HEK293 (cell line): ENCODE measurements around the gene SMARCD3.

ENCODE experiments used
- CTCF ChIA-PET: fragments of 350-600 bp; formaldehyde crosslinking; extraction: SDS; loops from one replicate; lab custom pipeline; 2021; ENCODE audit warnings: antibody characterized with exemption; lab: Yijun Ruan, JAX
- POLR2A ChIA-PET: fragments of 300-600 bp; formaldehyde crosslinking; extraction: SDS; loops from one replicate; lab custom pipeline; 2020; ENCODE audit warnings: antibody characterized with exemption, inconsistent platforms; lab: Yijun Ruan, JAX
- H3K27ac ChIP-seq: fragments of 200-500 bp; sonication (Bioruptor generic); 2 replicates; pipeline ENCODE4 v1.5.1; 2014; ENCODE audit warnings: low read depth, low read length, control low read depth, inconsistent platforms; ENCODE audit errors: extremely low read depth
- H3K36me3 ChIP-seq, 2 experiments: fragments of 200-500 bp in 1 of 2; sonication (Bioruptor generic) in 1 of 2; 1 replicate in 1 of 2; 2 replicates in 1 of 2; pipeline ENCODE4 v1.5.1; 2014 to 2017; ENCODE audit warnings: inconsistent platforms in 2 of 2, low read length in 2 of 2; ENCODE audit not compliant: control insufficient read depth in 2 of 2, insufficient read depth in 1 of 2
- H3K4me1 ChIP-seq: fragments of 200-500 bp; sonication (Bioruptor generic); 2 replicates; pipeline ENCODE4 v1.5.1; 2014; ENCODE audit warnings: mild to moderate bottlenecking, low read length, inconsistent platforms; ENCODE audit not compliant: control insufficient read depth, insufficient read depth
- H3K4me3 ChIP-seq: 2 replicates; pipeline ENCODE4 v1.5.1; 2011; ENCODE audit warnings: low read depth, mild to moderate bottlenecking, control low read depth, low read length, moderate library complexity
- H3K9me3 ChIP-seq: fragments of 200-500 bp; sonication (Bioruptor generic); 2 replicates; pipeline ENCODE4 v1.5.1; 2014; ENCODE audit warnings: low read depth, low read length, inconsistent platforms; ENCODE audit not compliant: control insufficient read depth, insufficient read depth
- GFI1B ChIP-seq: fragments of 450-650 bp; formaldehyde crosslinking; IDR thresholded peaks from 2 replicates; pipeline ENCODE4 v1.5.1; 2016; ENCODE audit warnings: missing biosample characterization, missing genetic modification characterization
- OVOL3 ChIP-seq: fragments of 450-650 bp; formaldehyde crosslinking; IDR thresholded peaks from 2 replicates; pipeline ENCODE4 v1.5.1; 2016; ENCODE audit warnings: missing biosample characterization, missing genetic modification characterization
- PBX3 ChIP-seq: sonication (generic); formaldehyde crosslinking; IDR thresholded peaks from 2 replicates; pipeline ENCODE4 v1.8.1; 2022; ENCODE audit warnings: mild to moderate bottlenecking, moderate library complexity, missing genetic modification reagents
- SCRT1 ChIP-seq: fragments of 450-650 bp; formaldehyde crosslinking; IDR thresholded peaks from 2 replicates; pipeline ENCODE4 v1.5.1; 2016; ENCODE audit warnings: missing biosample characterization, missing genetic modification characterization, borderline replicate concordance
- SCRT2 ChIP-seq: fragments of 450-650 bp; formaldehyde crosslinking; IDR thresholded peaks from 2 replicates; pipeline ENCODE4 v1.5.1; 2016; ENCODE audit warnings: missing biosample characterization, missing genetic modification characterization
- ZBTB1 ChIP-seq: fragments of 450-650 bp; formaldehyde crosslinking; IDR thresholded peaks from 2 replicates; pipeline ENCODE4 v1.5.1; 2016; ENCODE audit warnings: missing biosample characterization, missing genetic modification characterization
- ZBTB10 ChIP-seq: fragments of 450-650 bp; formaldehyde crosslinking; IDR thresholded peaks from 2 replicates; pipeline ENCODE4 v1.5.1; 2016; ENCODE audit warnings: missing biosample characterization, missing genetic modification characterization
- ZBTB21 ChIP-seq: fragments of 450-650 bp; formaldehyde crosslinking; IDR thresholded peaks from 2 replicates; pipeline ENCODE4 v1.5.1; 2017; ENCODE audit warnings: missing biosample characterization, missing genetic modification characterization
- ZBTB26 ChIP-seq: fragments of 450-650 bp; formaldehyde crosslinking; optimal IDR thresholded peaks from 2 replicates; pipeline ENCODE3; 2016; ENCODE audit warnings: missing biosample characterization, mild to moderate bottlenecking, missing genetic modification characterization
- ZNF133 ChIP-seq: fragments of 450-650 bp; formaldehyde crosslinking; IDR thresholded peaks from 2 replicates; pipeline ENCODE4 v1.5.1; 2016; ENCODE audit warnings: missing biosample characterization, missing genetic modification characterization
- ZNF140 ChIP-seq: fragments of 450-650 bp; formaldehyde crosslinking; IDR thresholded peaks from 2 replicates; pipeline ENCODE4 v1.5.1; 2016; ENCODE audit warnings: missing biosample characterization, missing genetic modification characterization
- ZNF16 ChIP-seq: fragments of 450-650 bp; formaldehyde crosslinking; IDR thresholded peaks from 2 replicates; pipeline ENCODE4 v1.5.1; 2016; ENCODE audit warnings: low read depth, missing biosample characterization, missing genetic modification characterization
- ZNF202 ChIP-seq: fragments of 450-650 bp; formaldehyde crosslinking; IDR thresholded peaks from 2 replicates; pipeline ENCODE4 v1.5.1; 2016; ENCODE audit warnings: missing biosample characterization, missing genetic modification characterization, borderline replicate concordance
- ZNF362 ChIP-seq: fragments of 450-650 bp; formaldehyde crosslinking; IDR thresholded peaks from 2 replicates; pipeline ENCODE4 v1.5.1; 2016; ENCODE audit warnings: missing biosample characterization, missing genetic modification characterization
- ZNF394 ChIP-seq: fragments of 450-650 bp; formaldehyde crosslinking; IDR thresholded peaks from 2 replicates; pipeline ENCODE4 v1.5.1; 2016; ENCODE audit warnings: missing biosample characterization, missing genetic modification characterization, mild to moderate bottlenecking, moderate library complexity, borderline replicate concordance
- ZNF549 ChIP-seq: fragments of 450-650 bp; IDR thresholded peaks from 2 replicates; pipeline ENCODE4 v1.5.1; 2018; ENCODE audit warnings: missing biosample characterization, missing genetic modification characterization, mild to moderate bottlenecking, inconsistent platforms, moderate library complexity
- ZNF555 ChIP-seq: fragments of 450-650 bp; formaldehyde crosslinking; conservative IDR thresholded peaks from 2 replicates; pipeline ENCODE4 v1.5.1; 2017; ENCODE audit warnings: missing biosample characterization, mild to moderate bottlenecking, missing genetic modification characterization, inconsistent platforms
- ZNF777 ChIP-seq: fragments of 450-650 bp; formaldehyde crosslinking; IDR thresholded peaks from 2 replicates; pipeline ENCODE4 v1.5.1; 2017; ENCODE audit warnings: missing biosample characterization, missing genetic modification characterization, borderline replicate concordance

The SMARCD3 gene

GRCh38 chr7:151225948-151226510, 22.5 kb downstream of the SMARCD3 start:
- ChIA-PET CTCF (interaction anchor here (0.9 to 4.5 kb wide), 4 partner anchors 18 to 102 kb away, joined by 3 to 43 read pairs (median 3); no protein-coding TSS in a partner anchor), POLR2A (interaction anchor here (1.4 kb wide), 1 partner anchor 68 kb away, joined by 4 read pairs; no protein-coding TSS in a partner anchor)
- Histone ChIP-seq H3K27ac (no peak overlapping the region), H3K9me3 (no peaks in the 10 kb centered on the region), H3K4me1 (peaks cover 3% of the 10 kb centered on the region; the same call in 1 of the 2 replicates), H3K36me3 (peaks cover 0 to 48% of the 10 kb centered on the region in 2 experiments; a peak in 2 of 3 replicates), H3K4me3 (peak overlapping the region; percentile 90)
- no peak for TF ChIP-seq ZBTB21
- TF ChIP-seq SCRT2 (tag by site-specific recombination): peak; percentile 73
- TF ChIP-seq ZBTB1: no peak
- peak; percentile 74 for TF ChIP-seq SCRT1 (tag by site-specific recombination)
- no peak for TF ChIP-seq PBX3 (CRISPR knock-in tag)
- no peak for TF ChIP-seq ZNF549 (tag by site-specific recombination)

GRCh38 chr7:151223728-151224127, 24.8 kb downstream of the SMARCD3 start:
- peaks cover 3% of the 10 kb centered on the region; the same call in 1 of the 2 replicates for H3K4me1 ChIP-seq
- H3K9me3 ChIP-seq: no peaks in the 10 kb centered on the region
- CTCF ChIA-PET: interaction anchor here (1.0 to 1.3 kb wide), 4 partner anchors 20 to 92 kb away, joined by 3 to 4 read pairs (median 3); no protein-coding TSS in a partner anchor
- H3K4me3 ChIP-seq: no peak overlapping the region
- POLR2A ChIA-PET: interaction anchor here (1.9 kb wide), 1 partner anchor 10 kb away, joined by 5 read pairs; no protein-coding TSS in a partner anchor
- H3K36me3 ChIP-seq: peaks cover 3 to 69% of the 10 kb centered on the region in 2 experiments; a peak in 2 of 3 replicates
- TF ChIP-seq ZNF16 (tag by site-specific recombination) (no peak), ZNF202 (tag by site-specific recombination) (no peak), ZNF362 (tag by site-specific recombination) (no peak), ZNF140 (tag by site-specific recombination) (no peak), ZBTB26 (tag by site-specific recombination) (no peak), OVOL3 (tag by site-specific recombination) (no peak), ZBTB10 (tag by site-specific recombination) (no peak), ZNF777 (tag by site-specific recombination) (no peak), ZNF394 (tag by site-specific recombination) (no peak), ZNF133 (tag by site-specific recombination) (no peak), ZNF555 (tag by site-specific recombination) (no peak), GFI1B (no peak)
- no peak overlapping the region for H3K27ac ChIP-seq
